ENCODE measurements around the gene ATXN7L1.

GRCh38 chr7:105719395-105719794 is 157.0 kb downstream of the ATXN7L1 start:
- TF ChIP-seq CTCF (conservative IDR thresholded peaks at IDR 0.05; ENCODE audit: low read depth, low read length) = no peak
- TF ChIP-seq MAZ (IDR thresholded peaks at IDR 0.05; ENCODE audit: borderline replicate concordance, low read depth, low read length) = no peak
- TF ChIP-seq ELK1 (IDR thresholded peaks at IDR 0.05; ENCODE audit: borderline replicate concordance, low read depth, low read length) = no peak
- TF ChIP-seq SMC3 (IDR thresholded peaks at IDR 0.05; ENCODE audit: low read depth, low read length) = no peak
- no peak for TF ChIP-seq CEBPB (IDR thresholded peaks at IDR 0.05; ENCODE audit: low read depth, low read length)
- no peak for TF ChIP-seq POLR2A (IDR thresholded peaks at IDR 0.05; ENCODE audit: low read depth, low read length)
- no peak for TF ChIP-seq FOS (IDR thresholded peaks at IDR 0.05; ENCODE audit: low read depth, low read length)
- no peak for TF ChIP-seq CHD1 (IDR thresholded peaks at IDR 0.05; ENCODE audit: low read depth, low read length)

All from IMR-90 (cell line).